Measurements from ENCODE around the gene OPRM1. TPM values are rescaled to one million over a fixed set of nuclear protein-coding genes. Genes with fewer than 3 reads are reported as not detected.

Gene OPRM1
- total RNA-seq, 1 donor from 2014 or later = not detected

GRCh38 chr6:154122195-154122925 is 83.3 kb downstream of the OPRM1 start:
- no peak overlapping the region for H3K27ac Mint-ChIP-seq (ENCODE audit: unreplicated experiment)
- no peaks in the 10 kb centered on the region for H3K36me3 Mint-ChIP-seq (ENCODE audit: unreplicated experiment)
- no peak for TF ChIP-seq CTCF (IDR thresholded peaks at IDR 0.05)
- peaks cover 36% of the 10 kb centered on the region for H3K27me3 Mint-ChIP-seq (ENCODE audit: unreplicated experiment)
- peaks cover 5% of the 10 kb centered on the region for H3K4me1 Mint-ChIP-seq (ENCODE audit: unreplicated experiment)
- no peak for DNase-seq (ENCODE audit: extremely low spot score, unreplicated experiment)
- peaks cover 7% of the 10 kb centered on the region for H3K9me3 Mint-ChIP-seq (ENCODE audit: unreplicated experiment)
- no peak overlapping the region for H3K4me3 Mint-ChIP-seq (ENCODE audit: unreplicated experiment)

GRCh38 chr6:154123155-154123956 is 84.3 kb downstream of the OPRM1 start:
- TF ChIP-seq CTCF (IDR thresholded peaks at IDR 0.05) = no peak
- peaks cover 14% of the 10 kb centered on the region for H3K4me1 Mint-ChIP-seq (ENCODE audit: unreplicated experiment)
- peaks cover 7% of the 10 kb centered on the region for H3K9me3 Mint-ChIP-seq (ENCODE audit: unreplicated experiment)
- DNase-seq (ENCODE audit: extremely low spot score, unreplicated experiment) = no peak
- no peak overlapping the region for H3K27ac Mint-ChIP-seq (ENCODE audit: unreplicated experiment)
- H3K27me3 Mint-ChIP-seq (ENCODE audit: unreplicated experiment) = peaks cover 36% of the 10 kb centered on the region
- no peaks in the 10 kb centered on the region for H3K36me3 Mint-ChIP-seq (ENCODE audit: unreplicated experiment)
- H3K4me3 Mint-ChIP-seq (ENCODE audit: unreplicated experiment) = no peak overlapping the region

- no peak overlapping the region for H3K4me3 Mint-ChIP-seq (ENCODE audit: unreplicated experiment)
- no peak for TF ChIP-seq CTCF (IDR thresholded peaks at IDR 0.05)
- H3K4me1 Mint-ChIP-seq (ENCODE audit: unreplicated experiment) = peaks cover 15% of the 10 kb centered on the region
- peaks cover 7% of the 10 kb centered on the region for H3K9me3 Mint-ChIP-seq (ENCODE audit: unreplicated experiment)
- DNase-seq (ENCODE audit: extremely low spot score, unreplicated experiment) = no peak
- H3K27ac Mint-ChIP-seq (ENCODE audit: unreplicated experiment) = no peak overlapping the region
- H3K36me3 Mint-ChIP-seq (ENCODE audit: unreplicated experiment) = no peaks in the 10 kb centered on the region
- H3K27me3 Mint-ChIP-seq (ENCODE audit: unreplicated experiment) = peaks cover 25% of the 10 kb centered on the region
Observed at GRCh38 chr6:154125421-154125820, 86.4 kb downstream of the OPRM1 start.

GRCh38 chr6:154127657-154128056 is 88.6 kb downstream of the OPRM1 start:
- Mint-ChIP-seq H3K27me3 (ENCODE audit: unreplicated experiment) (peaks cover 18% of the 10 kb centered on the region), H3K27ac (ENCODE audit: unreplicated experiment) (no peak overlapping the region), H3K4me3 (ENCODE audit: unreplicated experiment) (no peak overlapping the region), H3K36me3 (ENCODE audit: unreplicated experiment) (no peaks in the 10 kb centered on the region), H3K9me3 (ENCODE audit: unreplicated experiment) (peaks cover 2% of the 10 kb centered on the region), H3K4me1 (ENCODE audit: unreplicated experiment) (peaks cover 14% of the 10 kb centered on the region)
- no peak for DNase-seq (ENCODE audit: extremely low spot score, unreplicated experiment)
- no peak for TF ChIP-seq CTCF (IDR thresholded peaks at IDR 0.05)

DNA sequence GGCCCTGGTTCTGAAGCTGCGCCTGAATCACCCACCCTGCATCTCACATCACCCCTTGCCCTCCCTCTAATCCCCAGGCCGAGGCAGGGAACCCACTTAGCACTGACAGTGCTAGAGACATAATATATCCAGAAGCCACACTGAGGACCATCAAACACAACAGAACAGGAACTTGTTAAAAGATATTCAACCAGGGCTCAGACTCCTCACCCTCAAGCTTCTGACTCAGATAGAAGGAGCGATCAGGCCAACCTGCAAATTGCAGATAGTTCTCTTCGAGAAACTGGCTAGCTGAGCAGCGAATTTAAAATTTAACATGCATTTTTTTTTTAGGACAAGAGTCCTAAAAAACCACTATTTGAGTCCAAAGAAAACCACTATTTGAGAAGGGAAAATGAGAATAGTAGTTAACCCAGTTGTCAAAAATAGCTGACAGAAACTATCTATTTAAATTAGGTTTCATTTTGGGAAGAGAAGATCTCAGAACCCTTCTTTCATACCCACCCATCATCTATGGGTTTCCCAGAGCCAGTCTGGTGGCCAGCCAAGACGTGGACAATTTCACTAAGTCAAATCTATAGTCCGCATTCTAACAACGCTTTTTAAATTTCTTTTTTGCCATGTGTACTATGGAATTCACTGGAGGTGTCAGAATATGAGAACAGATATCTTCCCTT is 95.6 kb downstream of the OPRM1 start:
- no peak for DNase-seq (ENCODE audit: extremely low spot score, unreplicated experiment)
- no peak overlapping the region for H3K4me3 Mint-ChIP-seq (ENCODE audit: unreplicated experiment)
- H3K9me3 Mint-ChIP-seq (ENCODE audit: unreplicated experiment) = no peaks in the 10 kb centered on the region
- no peaks in the 10 kb centered on the region for H3K36me3 Mint-ChIP-seq (ENCODE audit: unreplicated experiment)
- H3K27ac Mint-ChIP-seq (ENCODE audit: unreplicated experiment) = no peak overlapping the region
- no peaks in the 10 kb centered on the region for H3K4me1 Mint-ChIP-seq (ENCODE audit: unreplicated experiment)
- H3K27me3 Mint-ChIP-seq (ENCODE audit: unreplicated experiment) = peaks cover 19% of the 10 kb centered on the region
- no peak for TF ChIP-seq CTCF (IDR thresholded peaks at IDR 0.05)
